ENCODE data around the gene MSH3. TPM values are rescaled to one million over a fixed set of nuclear protein-coding genes. Genes with fewer than 3 reads are reported as not detected.

The MSH3 gene
- total RNA-seq, 1 donor from 2014 or later = 20.2 TPM

DNA sequence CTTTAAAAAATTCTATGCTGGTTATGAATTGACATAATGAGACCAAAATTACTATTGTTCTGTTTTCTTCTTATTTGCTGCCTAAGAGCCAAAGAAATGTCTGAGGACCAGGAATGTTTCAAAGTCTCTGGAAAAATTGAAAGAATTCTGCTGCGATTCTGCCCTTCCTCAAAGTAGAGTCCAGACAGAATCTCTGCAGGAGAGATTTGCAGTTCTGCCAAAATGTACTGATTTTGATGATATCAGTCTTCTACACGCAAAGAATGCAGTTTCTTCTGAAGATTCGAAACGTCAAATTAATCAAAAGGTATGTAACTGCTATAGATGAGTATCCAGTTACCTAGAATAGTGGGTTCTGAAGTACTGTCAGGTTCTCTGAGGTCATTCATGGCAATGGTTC lies 10.6 kb downstream of the MSH3 start:
- Mint-ChIP-seq H3K27me3 (ENCODE audit: insufficient read depth) (no peaks in the 10 kb centered on the region), H3K4me3 (no peak overlapping the region), H3K4me1 (ENCODE audit: low read depth) (peaks cover 16% of the 10 kb centered on the region), H3K27ac (no peak overlapping the region), H3K36me3 (ENCODE audit: low read depth) (peaks cover 45% of the 10 kb centered on the region), H3K9me3 (no peaks in the 10 kb centered on the region)
- intact Hi-C loops (cut with micrococcal nuclease) = no loop called here
- no peak for DNase-seq (ENCODE audit: low spot score)

DNA sequence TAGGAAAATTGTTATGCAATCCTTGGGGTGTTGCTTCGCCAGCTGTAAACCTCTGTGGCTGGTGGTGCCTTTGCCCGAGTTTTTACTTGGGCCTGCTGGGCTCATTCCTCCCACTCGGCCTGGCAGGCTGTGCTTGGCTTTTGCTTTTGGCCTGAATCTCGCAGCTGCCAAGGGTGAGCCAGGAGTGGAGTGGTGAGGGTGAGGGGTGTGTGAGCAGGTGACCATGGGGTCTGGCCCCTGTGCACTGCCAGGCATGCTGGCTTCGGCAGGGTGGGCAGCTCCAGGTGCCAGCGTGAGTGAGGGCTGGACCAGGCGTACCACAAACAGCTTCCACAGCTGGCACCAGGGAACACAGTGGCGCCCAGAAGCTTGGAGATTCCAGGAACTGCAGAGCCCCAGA lies 12.9 kb downstream of the MSH3 start:
- H3K4me1 Mint-ChIP-seq (ENCODE audit: low read depth) = peaks cover 16% of the 10 kb centered on the region
- no peak for DNase-seq (ENCODE audit: low spot score)
- intact Hi-C loops (cut with micrococcal nuclease) = no loop called here
- H3K9me3 Mint-ChIP-seq = no peaks in the 10 kb centered on the region
- no peaks in the 10 kb centered on the region for H3K27me3 Mint-ChIP-seq (ENCODE audit: insufficient read depth)
- peaks cover 36% of the 10 kb centered on the region for H3K36me3 Mint-ChIP-seq (ENCODE audit: low read depth)
- no peak overlapping the region for H3K4me3 Mint-ChIP-seq
- no peak overlapping the region for H3K27ac Mint-ChIP-seq

DNA sequence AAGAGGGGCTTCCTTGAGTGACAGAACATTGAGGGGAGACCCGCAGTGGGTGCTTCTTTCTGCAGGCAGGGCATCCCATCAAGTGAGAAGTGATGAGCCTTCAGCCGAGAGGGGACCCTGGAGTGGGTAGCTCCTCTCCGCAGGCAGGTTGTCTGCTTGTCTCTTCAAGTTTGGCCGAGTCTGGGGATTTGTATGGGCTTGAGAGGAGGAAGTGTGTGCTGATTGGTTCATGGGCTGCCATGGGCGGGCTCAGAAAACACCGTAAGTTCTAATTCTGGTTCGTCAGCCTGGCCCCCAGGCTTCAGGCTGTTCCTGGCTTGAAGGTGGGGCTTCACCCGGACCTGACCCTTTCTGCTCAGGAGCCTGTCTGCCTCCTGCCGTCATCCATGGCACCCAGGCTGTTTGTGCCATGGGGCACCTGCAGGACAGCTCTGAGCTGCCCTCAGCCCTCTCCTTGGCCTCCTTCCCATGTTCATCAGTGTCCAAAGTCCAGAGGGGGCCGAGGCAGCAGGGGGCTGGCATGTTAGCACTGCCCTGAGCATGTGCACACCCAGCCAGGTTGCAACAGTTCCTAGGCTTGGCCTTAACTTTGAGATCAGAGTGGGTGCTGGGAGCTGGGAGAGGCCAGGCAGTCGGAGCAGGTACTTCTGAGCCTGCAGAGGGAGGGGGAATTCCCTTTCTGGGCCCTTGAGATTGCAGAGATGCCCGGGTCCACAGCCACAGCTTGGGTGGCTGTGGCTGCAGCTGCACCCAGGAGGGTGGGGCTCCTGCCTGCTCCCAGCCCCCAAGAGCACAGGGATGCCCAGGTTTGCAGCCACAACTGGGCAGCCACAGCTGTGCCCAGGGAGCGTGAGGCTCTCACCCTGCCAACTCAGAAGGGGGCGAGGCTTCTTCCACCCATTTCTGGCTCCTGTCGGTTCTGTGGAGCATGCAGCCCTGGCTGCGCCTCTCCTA lies 13.8 kb downstream of the MSH3 start:
- Mint-ChIP-seq H3K27ac (no peak overlapping the region), H3K4me1 (ENCODE audit: low read depth) (peaks cover 16% of the 10 kb centered on the region), H3K36me3 (ENCODE audit: low read depth) (peaks cover 37% of the 10 kb centered on the region), H3K27me3 (ENCODE audit: insufficient read depth) (no peaks in the 10 kb centered on the region), H3K4me3 (no peak overlapping the region), H3K9me3 (no peaks in the 10 kb centered on the region)
- DNase-seq (ENCODE audit: low spot score) = no peak
- intact Hi-C loops (cut with micrococcal nuclease) = no loop called here

DNA sequence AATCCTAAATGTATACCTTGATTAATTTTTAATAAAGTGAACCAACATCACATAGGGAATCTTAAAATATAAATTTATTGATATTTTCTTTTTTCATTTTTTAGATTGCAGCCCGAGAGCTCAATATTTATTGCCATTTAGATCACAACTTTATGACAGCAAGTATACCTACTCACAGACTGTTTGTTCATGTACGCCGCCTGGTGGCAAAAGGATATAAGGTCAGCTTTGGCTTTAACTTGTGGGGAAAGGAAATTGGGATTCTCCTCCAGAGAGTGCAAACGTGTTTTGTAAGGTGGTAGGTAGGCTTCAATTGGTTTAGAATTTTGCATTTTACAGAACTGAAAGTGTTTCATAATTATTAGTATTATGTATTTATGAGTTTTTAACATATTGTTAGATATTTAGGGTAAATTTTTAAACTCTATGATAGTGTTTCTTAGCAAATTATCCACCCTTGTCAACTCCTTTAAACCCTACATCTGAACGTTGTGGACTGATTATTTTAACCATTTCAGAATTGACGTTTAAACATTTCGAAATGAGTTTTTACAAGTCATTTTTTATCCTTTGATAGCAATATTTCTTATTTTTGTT lies 17.8 kb downstream of the MSH3 start:
- no peaks in the 10 kb centered on the region for H3K27me3 Mint-ChIP-seq (ENCODE audit: insufficient read depth)
- no peak overlapping the region for H3K27ac Mint-ChIP-seq
- H3K36me3 Mint-ChIP-seq (ENCODE audit: low read depth) = peaks cover 26% of the 10 kb centered on the region
- H3K4me1 Mint-ChIP-seq (ENCODE audit: low read depth) = no peaks in the 10 kb centered on the region
- H3K9me3 Mint-ChIP-seq = no peaks in the 10 kb centered on the region
- DNase-seq (ENCODE audit: low spot score) = peak; percentile 49
- intact Hi-C loops (cut with micrococcal nuclease) = loop anchor here (1.0 to 5.0 kb wide), 5 partner anchors 17 to 581 kb away; partner anchors contain the start of gene ZFYVE16
- H3K4me3 Mint-ChIP-seq = no peak overlapping the region

DNA sequence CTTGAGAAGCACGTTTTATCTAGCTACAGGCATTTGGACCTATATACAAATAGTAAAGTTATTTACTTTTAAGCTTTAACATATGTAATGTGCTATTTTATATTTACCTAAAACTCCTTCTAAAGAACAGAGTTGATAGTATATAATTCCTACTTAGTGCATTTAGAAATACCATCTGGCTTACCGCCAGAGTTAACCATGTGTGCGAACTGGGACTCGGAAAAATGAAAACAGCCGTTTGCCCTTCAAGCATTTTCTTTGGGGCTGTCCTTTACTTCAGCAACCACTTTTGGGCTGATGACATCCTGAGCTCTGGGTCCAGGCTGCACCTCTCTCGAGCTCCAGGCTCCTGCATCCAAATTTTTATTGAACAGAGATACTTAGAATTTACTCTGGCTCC lies 22.3 kb downstream of the MSH3 start:
- no peaks in the 10 kb centered on the region for H3K9me3 Mint-ChIP-seq
- H3K4me3 Mint-ChIP-seq = no peak overlapping the region
- DNase-seq (ENCODE audit: low spot score) = no peak
- H3K36me3 Mint-ChIP-seq (ENCODE audit: low read depth) = peaks cover 25% of the 10 kb centered on the region
- H3K27me3 Mint-ChIP-seq (ENCODE audit: insufficient read depth) = no peaks in the 10 kb centered on the region
- intact Hi-C loops (cut with micrococcal nuclease) = no loop called here
- H3K27ac Mint-ChIP-seq = no peak overlapping the region
- no peaks in the 10 kb centered on the region for H3K4me1 Mint-ChIP-seq (ENCODE audit: low read depth)

DNA sequence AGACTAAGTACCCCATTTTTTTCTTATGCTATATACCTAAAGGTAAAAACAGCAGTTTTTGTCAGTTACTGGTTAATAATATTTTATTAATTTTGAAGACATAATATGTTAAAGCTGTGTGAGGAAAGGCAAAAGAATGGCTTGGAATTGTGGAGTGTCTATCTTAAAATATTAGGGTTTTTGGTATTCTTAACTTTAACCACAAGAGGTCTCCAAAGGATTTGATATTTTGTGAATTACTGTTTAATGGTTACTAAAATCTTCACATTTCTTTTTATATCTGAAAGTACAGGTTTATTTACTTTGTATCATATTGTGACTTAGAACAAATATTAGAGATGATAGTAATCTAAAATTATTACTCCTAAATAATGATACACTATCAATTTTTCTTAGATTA lies 32.3 kb downstream of the MSH3 start:
- H3K9me3 Mint-ChIP-seq = no peaks in the 10 kb centered on the region
- intact Hi-C loops (cut with micrococcal nuclease) = loop anchor here (1.0 to 5.0 kb wide), 5 partner anchors 251 to 509 kb away; no protein-coding TSS in a partner anchor
- peaks cover 32% of the 10 kb centered on the region for H3K36me3 Mint-ChIP-seq (ENCODE audit: low read depth)
- H3K4me3 Mint-ChIP-seq = no peak overlapping the region
- no peaks in the 10 kb centered on the region for H3K27me3 Mint-ChIP-seq (ENCODE audit: insufficient read depth)
- peaks cover 34% of the 10 kb centered on the region for H3K4me1 Mint-ChIP-seq (ENCODE audit: low read depth)
- H3K27ac Mint-ChIP-seq = no peak overlapping the region
- no peak for DNase-seq (ENCODE audit: low spot score)

DNA sequence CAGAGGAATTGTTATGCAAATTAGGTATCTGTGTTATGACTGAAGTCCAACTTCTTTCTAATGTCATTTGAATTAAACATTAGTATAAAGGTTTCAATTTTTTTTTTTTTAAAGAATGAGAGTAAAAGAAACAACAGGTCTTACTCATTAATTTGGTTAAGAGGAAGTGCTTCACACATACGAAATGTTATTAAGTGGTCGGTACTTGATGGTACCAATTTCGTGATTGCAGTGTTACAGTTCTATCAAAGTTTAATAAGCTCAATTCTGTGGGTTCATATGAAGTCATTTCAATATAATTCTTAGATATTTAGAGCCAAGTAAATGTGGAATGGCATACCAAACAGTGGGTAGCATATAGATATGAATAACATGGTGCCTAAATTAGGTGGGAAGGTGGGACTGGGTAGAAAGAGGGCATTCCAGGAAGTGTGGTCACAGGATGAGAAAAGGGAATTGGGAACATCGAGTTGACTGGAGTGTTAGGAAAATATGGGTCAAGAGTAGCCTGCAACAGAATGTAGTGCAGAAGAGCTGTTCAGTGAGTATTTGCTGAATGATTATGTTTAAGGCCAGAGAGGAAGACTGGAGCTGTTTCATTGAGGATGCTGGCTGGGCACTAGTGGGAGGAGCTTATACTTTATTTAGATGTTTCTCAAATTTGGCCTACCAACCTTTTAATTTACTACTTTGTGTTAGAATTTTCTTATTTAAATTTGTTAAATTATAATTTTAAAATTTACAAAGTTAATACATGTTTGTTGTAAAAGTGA lies 34.4 kb downstream of the MSH3 start:
- intact Hi-C loops (cut with micrococcal nuclease) = loop anchor here (5.0 kb wide), 1 partner anchor 248 kb away; no protein-coding TSS in a partner anchor
- H3K4me3 Mint-ChIP-seq = no peak overlapping the region

DNA sequence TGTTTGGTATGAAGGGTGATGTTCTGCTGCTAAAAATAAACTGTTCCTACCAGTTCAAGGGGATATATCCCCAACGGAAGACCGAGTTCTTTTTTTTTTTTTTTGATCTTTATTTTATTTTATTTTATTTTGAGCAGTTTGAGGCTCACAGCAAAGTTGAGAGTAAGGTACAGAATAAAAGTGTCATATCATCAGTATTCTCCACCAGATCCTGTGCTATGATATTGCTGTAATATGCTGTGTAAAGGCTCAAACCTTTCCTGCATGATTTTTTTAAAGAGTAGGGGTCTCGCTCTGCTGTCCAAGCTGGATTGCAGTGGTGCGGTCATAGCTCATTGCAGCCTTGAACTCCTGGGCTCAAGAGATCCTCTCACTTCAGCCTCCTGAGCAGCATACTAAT lies 35.2 kb downstream of the MSH3 start:
- no peak overlapping the region for H3K4me3 Mint-ChIP-seq

More for the DNA sequence above, 34.4 kb downstream of the MSH3 start:
- DNase-seq (ENCODE audit: low spot score) = no peak
- Mint-ChIP-seq H3K36me3 (ENCODE audit: low read depth) (peaks cover 20% of the 10 kb centered on the region), H3K27me3 (ENCODE audit: insufficient read depth) (no peaks in the 10 kb centered on the region), H3K4me1 (ENCODE audit: low read depth) (peaks cover 30% of the 10 kb centered on the region), H3K9me3 (no peaks in the 10 kb centered on the region), H3K27ac (peak overlapping the region; percentile 50)

DNA sequence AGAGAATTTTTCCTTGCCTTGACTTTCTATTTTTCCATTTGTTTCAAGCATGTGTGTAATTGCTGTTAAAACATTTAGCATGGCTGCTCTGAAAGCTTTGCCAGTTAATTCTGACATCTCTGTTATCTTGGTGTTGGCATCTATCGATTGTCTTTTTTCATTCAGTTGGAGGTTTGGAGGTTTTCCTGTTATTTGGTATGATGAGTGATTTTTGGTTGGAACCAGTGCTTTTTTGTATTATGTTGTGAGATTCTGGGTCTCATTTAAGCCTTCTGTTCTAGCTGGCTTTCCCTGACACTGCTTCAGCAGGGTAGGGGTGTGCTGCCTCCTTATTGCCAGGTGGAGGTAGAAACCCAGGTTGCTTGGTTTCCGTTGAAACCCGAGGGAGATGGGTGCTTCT lies 41.2 kb downstream of the MSH3 start:
- Mint-ChIP-seq H3K9me3 (no peaks in the 10 kb centered on the region), H3K27ac (no peak overlapping the region)

More for the DNA sequence above, 35.2 kb downstream of the MSH3 start:
- DNase-seq (ENCODE audit: low spot score) = no peak
- no peaks in the 10 kb centered on the region for H3K27me3 Mint-ChIP-seq (ENCODE audit: insufficient read depth)
- H3K27ac Mint-ChIP-seq = no peak overlapping the region
- peaks cover 14% of the 10 kb centered on the region for H3K36me3 Mint-ChIP-seq (ENCODE audit: low read depth)
- H3K9me3 Mint-ChIP-seq = no peaks in the 10 kb centered on the region
- intact Hi-C loops (cut with micrococcal nuclease) = loop anchor here (5.0 kb wide), 1 partner anchor 248 kb away; no protein-coding TSS in a partner anchor
- peaks cover 29% of the 10 kb centered on the region for H3K4me1 Mint-ChIP-seq (ENCODE audit: low read depth)

DNA sequence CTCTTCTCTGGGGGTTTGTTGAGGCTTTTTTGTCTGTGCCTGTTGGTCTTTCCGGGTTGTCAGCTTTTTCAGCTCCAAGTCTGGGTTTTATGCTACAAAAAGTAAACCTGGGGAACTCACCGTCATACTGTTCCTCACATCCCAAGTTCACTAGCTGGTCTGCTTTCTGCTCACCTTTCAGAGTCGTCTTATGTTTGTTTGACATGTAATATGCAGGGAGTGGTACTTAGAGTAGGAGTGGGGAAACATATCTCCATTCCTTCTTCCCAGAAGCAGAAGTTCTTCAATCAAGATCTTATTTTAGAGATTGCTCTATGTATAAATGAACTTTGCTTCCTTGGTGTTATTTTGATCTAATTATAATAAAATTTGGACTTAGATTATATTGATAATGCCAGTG lies 42.0 kb downstream of the MSH3 start:
- intact Hi-C loops (cut with micrococcal nuclease) = no loop called here
- Mint-ChIP-seq H3K9me3 (no peaks in the 10 kb centered on the region), H3K4me1 (ENCODE audit: low read depth) (peaks cover 9% of the 10 kb centered on the region), H3K4me3 (no peak overlapping the region), H3K27me3 (ENCODE audit: insufficient read depth) (no peaks in the 10 kb centered on the region), H3K36me3 (ENCODE audit: low read depth) (peaks cover 17% of the 10 kb centered on the region), H3K27ac (no peak overlapping the region)
- no peak for DNase-seq (ENCODE audit: low spot score)

More for the DNA sequence above, 41.2 kb downstream of the MSH3 start:
- DNase-seq (ENCODE audit: low spot score) = no peak
- Mint-ChIP-seq H3K4me3 (no peak overlapping the region), H3K27me3 (ENCODE audit: insufficient read depth) (no peaks in the 10 kb centered on the region), H3K4me1 (ENCODE audit: low read depth) (peaks cover 6% of the 10 kb centered on the region), H3K36me3 (ENCODE audit: low read depth) (peaks cover 14% of the 10 kb centered on the region)
- intact Hi-C loops (cut with micrococcal nuclease) = no loop called here

DNA sequence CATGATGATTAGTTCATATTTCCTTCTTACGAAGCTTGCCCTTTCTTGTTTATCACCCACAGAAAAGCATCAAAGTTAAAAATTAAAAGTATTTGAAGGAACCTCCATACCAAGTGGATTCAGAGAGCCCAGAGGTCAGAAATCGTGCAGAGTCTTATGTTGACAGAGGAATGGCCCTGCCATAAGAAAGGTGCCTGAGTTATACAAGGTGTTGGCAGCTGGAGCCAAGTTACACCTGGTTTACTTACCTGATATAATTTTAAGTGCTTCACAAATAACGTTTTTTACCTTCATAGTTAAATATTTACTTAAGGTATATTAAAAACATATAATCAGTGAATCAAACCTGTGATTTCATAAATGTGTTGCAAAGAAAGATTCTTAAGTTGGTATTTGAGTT lies 42.6 kb downstream of the MSH3 start:
- Mint-ChIP-seq H3K4me3 (no peak overlapping the region), H3K4me1 (ENCODE audit: low read depth) (peaks cover 15% of the 10 kb centered on the region), H3K36me3 (ENCODE audit: low read depth) (peaks cover 22% of the 10 kb centered on the region), H3K27me3 (ENCODE audit: insufficient read depth) (no peaks in the 10 kb centered on the region), H3K27ac (no peak overlapping the region), H3K9me3 (no peaks in the 10 kb centered on the region)
- no peak for DNase-seq (ENCODE audit: low spot score)
- intact Hi-C loops (cut with micrococcal nuclease) = no loop called here

DNA sequence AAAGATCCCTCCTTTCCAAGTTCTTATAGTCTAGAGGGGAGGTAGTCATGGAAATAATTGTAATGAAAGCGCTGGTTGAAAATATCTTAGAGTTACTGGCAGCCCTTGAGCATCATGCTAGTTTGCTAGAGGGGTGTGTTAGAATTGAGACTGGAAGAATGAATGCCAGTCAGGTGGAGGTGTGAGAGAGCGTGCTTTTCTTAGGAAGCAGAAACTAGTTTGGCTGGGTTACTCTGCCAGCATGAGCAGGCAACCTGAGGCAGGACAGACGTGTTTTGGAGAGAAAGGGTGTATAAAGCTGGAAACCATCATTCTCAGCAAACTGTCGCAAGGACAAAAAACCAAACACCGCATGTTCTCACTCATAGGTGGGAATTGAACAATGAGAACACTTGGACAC lies 43.9 kb downstream of the MSH3 start:
- Mint-ChIP-seq H3K4me3 (no peak overlapping the region), H3K4me1 (ENCODE audit: low read depth) (peaks cover 18% of the 10 kb centered on the region), H3K27me3 (ENCODE audit: insufficient read depth) (no peaks in the 10 kb centered on the region), H3K9me3 (no peaks in the 10 kb centered on the region), H3K36me3 (ENCODE audit: low read depth) (peaks cover 24% of the 10 kb centered on the region), H3K27ac (no peak overlapping the region)
- no peak for DNase-seq (ENCODE audit: low spot score)
- intact Hi-C loops (cut with micrococcal nuclease) = no loop called here
